ENCODE results near the gene NUP210. TPM values are rescaled to one million over a fixed set of nuclear protein-coding genes. Genes with fewer than 3 reads are reported as not detected.
"Not testable (repeated sequence)": the region's sequence is repeated elsewhere in the genome, so short reads cannot be mapped to it uniquely, and the experiment has no call there.

The NUP210 gene
- total and polyA plus RNA-seq, 7 donors, result under 0.01 to 26.4 (median 2.1) TPM

GRCh38 chr3:13429631-13430291 is 9.6 kb upstream of the NUP210 start:
- Histone ChIP-seq H3K27me3 (no peaks in the 10 kb centered on the region), H3K27ac (no peak overlapping the region), H3K9me3 (no peaks in the 10 kb centered on the region), H3K36me3 (no peaks in the 10 kb centered on the region), H3K4me1 (no peaks in the 10 kb centered on the region), H3K4me3 (no peak overlapping the region)
- 88 to 92% methylated on average over 8 of the region's 8 CpGs for WGBS, 2 donors
- no peak for TF ChIP-seq POLR2AphosphoS5 (IDR thresholded peaks at IDR 0.05)
- TF ChIP-seq CTCF (IDR thresholded peaks at IDR 0.05), result no peak
- no peak for TF ChIP-seq EP300 (IDR thresholded peaks at IDR 0.05)
- TF ChIP-seq POLR2A (IDR thresholded peaks at IDR 0.05), result no peak
- no peak for DNase-seq
- intact Hi-C loops (cut with DNase I), result no loop called here

GRCh38 chr3:13428678-13429077 is 8.6 kb upstream of the NUP210 start:
- H3K4me3 ChIP-seq; H3K9me3 ChIP-seq; H3K4me1 ChIP-seq; DNase-seq; H3K27me3 ChIP-seq; H3K36me3 ChIP-seq; H3K27ac ChIP-seq; intact Hi-C loops (cut with DNase I): not testable (repeated sequence)
- WGBS, 2 donors, result 75 to 91% methylated on average over 4 of the region's 4 CpGs

GRCh38 chr3:13427662-13428603 is 7.8 kb upstream of the NUP210 start:
- intact Hi-C loops (cut with DNase I), result no loop called here
- Histone ChIP-seq H3K9me3 (no peaks in the 10 kb centered on the region), H3K4me3 (no peak overlapping the region), H3K27ac (no peak overlapping the region), H3K36me3 (no peaks in the 10 kb centered on the region), H3K4me1 (no peaks in the 10 kb centered on the region), H3K27me3 (no peaks in the 10 kb centered on the region)
- DNase-seq, result no peak
- 82% methylated on average over 12 of the region's 12 CpGs for WGBS, 2 donors
- TF ChIP-seq POLR2A (IDR thresholded peaks at IDR 0.05) (no peak), EP300 (IDR thresholded peaks at IDR 0.05) (no peak), CTCF (IDR thresholded peaks at IDR 0.05) (no peak), POLR2AphosphoS5 (IDR thresholded peaks at IDR 0.05) (no peak)

GRCh38 chr3:13426591-13426990 is 6.5 kb upstream of the NUP210 start:
- no peaks in the 10 kb centered on the region for H3K4me1 ChIP-seq
- no peak overlapping the region for H3K4me3 ChIP-seq
- no peak overlapping the region for H3K27ac ChIP-seq
- no peak for DNase-seq
- TF ChIP-seq POLR2A (IDR thresholded peaks at IDR 0.05) (no peak), CTCF (IDR thresholded peaks at IDR 0.05) (no peak), POLR2AphosphoS5 (IDR thresholded peaks at IDR 0.05) (no peak), EP300 (IDR thresholded peaks at IDR 0.05) (no peak)
- no peaks in the 10 kb centered on the region for H3K9me3 ChIP-seq
- H3K27me3 ChIP-seq, result no peaks in the 10 kb centered on the region
- H3K36me3 ChIP-seq, result no peaks in the 10 kb centered on the region
- 96 to 98% methylated on average over 1 of the region's 1 CpG for WGBS, 2 donors
- intact Hi-C loops (cut with DNase I), result no loop called here

- no peak for DNase-seq
- H3K27me3 ChIP-seq, result no peaks in the 10 kb centered on the region
- no peak overlapping the region for H3K4me3 ChIP-seq
- intact Hi-C loops (cut with DNase I), result no loop called here
- no peaks in the 10 kb centered on the region for H3K9me3 ChIP-seq
- H3K36me3 ChIP-seq, result no peaks in the 10 kb centered on the region
- no peak overlapping the region for H3K27ac ChIP-seq
- whole genome bisulfite sequencing, 2 donors, result 77 to 85% methylated on average over 2 of the region's 2 CpGs
- H3K4me1 ChIP-seq, result peaks cover 0 to 2% (median under 1%) of the 10 kb centered on the region in 4 donors
- no peak for TF ChIP-seq EP300 (IDR thresholded peaks at IDR 0.05)
- TF ChIP-seq CTCF (IDR thresholded peaks at IDR 0.05), result no peak
- TF ChIP-seq POLR2AphosphoS5 (IDR thresholded peaks at IDR 0.05), result no peak
- TF ChIP-seq POLR2A (IDR thresholded peaks at IDR 0.05), result no peak
Measured at GRCh38 chr3:13425689-13426088, 5.6 kb upstream of the NUP210 start.
